ENCODE results near the gene C1orf116.

DNA sequence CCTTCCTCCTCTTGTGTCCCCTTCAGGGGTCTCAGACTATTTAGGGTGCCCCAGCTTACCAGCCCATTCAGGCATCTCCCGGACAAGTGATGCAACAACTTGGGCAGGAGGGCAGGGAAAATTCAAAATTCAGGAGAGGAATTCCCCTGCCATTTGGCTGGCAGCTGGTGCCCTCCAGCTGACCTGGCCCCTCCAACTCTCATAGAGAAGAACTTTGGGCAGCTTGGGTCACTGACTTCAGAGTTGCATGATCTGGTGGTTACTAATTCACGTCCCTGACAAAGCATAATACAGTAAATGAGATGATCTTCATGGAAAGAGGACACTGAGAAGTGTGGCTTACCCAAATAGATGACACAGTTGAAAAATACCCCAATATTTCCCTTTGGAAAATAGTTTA is 62.1 kb downstream of the C1orf116 start, which contains the start of gene FCAMR:
- TF ChIP-seq EZH2 (IDR thresholded peaks at IDR 0.05; ENCODE audit: borderline replicate concordance, low read length) (no peak), CTCF (conservative IDR thresholded peaks at IDR 0.05 in 1 of 2, IDR thresholded peaks at IDR 0.05 in 1 of 2; ENCODE audit: extremely low read depth in 1 of 2, insufficient read depth in 1 of 2, low read depth in 1 of 2, low read length in 2 of 2) (no peak)

Measured in mammary epithelial cell (primary cell).